Stimulated activated CD4-positive, alpha-beta T cell treated with anti-CD3 and anti-CD28 coated beads, TNF-alpha, amount 100 ng/mL, for 24 hours (primary cell): ENCODE data around the gene TCP1.
"Not testable (repeated sequence)": the region's sequence is repeated elsewhere in the genome, so short reads cannot be mapped to it uniquely, and the experiment has no call there.

Experiments
- DNase-seq, 3 experiments: peaks; one replicate each; pipeline ENCODE4 v3.0.0-alpha.2; 2020; ENCODE audit warnings: low read depth in 3 of 3

The TCP1 gene

DNA sequence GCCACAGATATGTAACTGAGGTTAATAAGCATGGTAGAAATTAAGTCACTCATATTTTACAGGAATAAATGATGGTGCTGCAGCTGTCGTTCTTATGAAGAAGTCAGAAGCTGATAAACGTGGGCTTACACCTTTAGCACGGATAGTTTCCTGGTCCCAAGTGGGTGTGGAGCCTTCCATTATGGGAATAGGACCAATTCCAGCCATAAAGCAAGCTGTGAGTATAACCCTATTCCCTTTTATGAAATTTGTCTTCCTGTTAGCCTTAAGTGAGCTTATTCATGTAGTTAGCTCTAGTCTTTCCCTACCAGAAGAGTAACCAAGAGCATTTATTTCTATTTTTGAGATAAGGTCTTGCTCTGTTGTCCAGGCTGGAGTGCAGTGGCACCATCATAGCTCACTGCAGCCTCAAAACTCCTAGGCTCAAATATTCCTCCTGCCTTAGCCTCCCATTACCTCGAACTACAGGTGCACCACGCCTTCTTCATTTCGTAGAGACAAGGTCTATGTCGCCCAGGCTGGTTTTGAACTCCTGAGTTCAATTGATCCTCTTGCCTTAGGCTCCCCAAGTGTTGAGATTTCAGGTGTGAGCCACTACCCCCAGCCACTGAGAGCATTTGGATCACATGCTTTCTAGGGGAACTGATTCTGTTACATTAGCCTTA lies 12.0 kb downstream of the TCP1 start:
- no peak for DNase-seq

DNA sequence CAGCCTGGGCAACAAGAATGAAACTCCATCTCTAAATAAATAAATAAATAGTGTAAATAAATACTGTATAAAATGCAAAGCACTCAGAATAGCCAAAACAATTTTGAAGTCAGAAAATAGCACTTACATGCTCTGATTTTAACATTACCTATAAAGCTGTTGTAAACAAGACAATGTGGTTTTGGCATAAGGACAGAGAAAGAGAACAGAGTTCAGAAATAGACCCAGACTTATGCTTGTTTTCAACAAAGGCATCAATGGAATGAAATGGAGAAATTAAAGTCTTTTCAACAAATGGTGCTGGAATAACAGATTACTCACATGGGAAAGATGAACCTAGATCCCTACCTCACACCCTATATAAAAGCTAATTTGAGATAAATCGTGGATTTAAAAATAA lies 17.2 kb downstream of the TCP1 start:
- no peak for DNase-seq

DNA sequence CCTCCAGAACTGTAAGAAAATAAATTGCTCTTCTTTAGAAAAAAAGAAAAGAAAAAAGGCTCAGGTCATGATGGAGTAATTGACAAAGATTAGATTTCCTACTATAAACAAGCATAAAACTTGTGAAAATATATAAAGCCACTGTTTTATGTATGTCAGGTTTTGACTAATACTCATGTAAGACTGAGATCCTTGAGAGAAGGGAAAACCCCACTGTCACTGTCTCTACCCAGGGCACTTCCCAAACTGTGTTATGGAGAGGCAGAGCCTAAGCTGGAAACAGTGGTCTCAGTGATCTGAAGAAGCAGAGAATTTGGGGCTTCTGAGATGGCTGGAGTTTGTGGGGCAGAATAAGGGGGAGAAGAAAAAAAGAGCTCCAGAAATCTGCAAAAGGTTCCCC lies 19.9 kb downstream of the TCP1 start:
- DNase-seq, result no peak

- no peak for DNase-seq
Measured at GRCh38 chr6:159766906-159767305, 22.5 kb downstream of the TCP1 start.

DNA sequence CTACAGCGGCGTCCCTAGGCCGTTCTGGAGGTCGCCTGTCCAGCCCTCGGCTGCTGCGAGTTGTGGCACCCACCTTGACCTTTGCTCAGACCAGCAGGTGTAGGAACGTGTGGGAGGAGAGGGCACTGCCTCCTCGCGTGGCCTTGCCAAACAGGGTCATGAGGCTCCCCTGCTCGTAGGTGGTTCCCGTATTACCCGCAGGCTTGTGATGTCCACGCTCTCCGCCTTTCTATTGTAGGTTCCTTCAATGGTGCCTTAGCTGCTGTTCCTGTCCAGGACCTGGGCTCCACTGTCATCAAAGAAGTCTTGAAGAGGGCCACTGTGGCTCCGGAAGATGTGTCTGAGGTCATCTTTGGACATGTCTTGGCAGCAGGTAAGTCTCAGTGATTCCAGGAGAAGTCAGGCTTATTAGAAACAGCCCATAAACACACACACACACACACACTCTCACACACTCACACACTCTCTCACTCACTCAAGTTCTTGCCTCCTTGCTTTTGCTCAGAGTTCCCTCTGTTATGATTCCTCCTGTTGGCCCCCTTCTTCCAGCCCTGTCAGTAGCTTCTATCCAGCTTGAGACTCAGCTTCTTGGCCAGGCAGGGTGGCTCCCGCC lies 26.6 kb downstream of the TCP1 start:
- DNase-seq, result no peak

- DNase-seq, result peak; percentile 86 to 92 (median 87)
Measured at GRCh38 chr6:159761873-159762680, 27.3 kb downstream of the TCP1 start, which contains the start of gene ACAT2. Gene ACAT2 (plus strand): TSS chr6:159762045. CDS start chr6:159762088, 43 bp downstream.

- DNase-seq, result peak in 2 of 3 experiments; percentile 11 to 17
Measured at GRCh38 chr6:159761129-159761872, 28.1 kb downstream of the TCP1 start.

DNA sequence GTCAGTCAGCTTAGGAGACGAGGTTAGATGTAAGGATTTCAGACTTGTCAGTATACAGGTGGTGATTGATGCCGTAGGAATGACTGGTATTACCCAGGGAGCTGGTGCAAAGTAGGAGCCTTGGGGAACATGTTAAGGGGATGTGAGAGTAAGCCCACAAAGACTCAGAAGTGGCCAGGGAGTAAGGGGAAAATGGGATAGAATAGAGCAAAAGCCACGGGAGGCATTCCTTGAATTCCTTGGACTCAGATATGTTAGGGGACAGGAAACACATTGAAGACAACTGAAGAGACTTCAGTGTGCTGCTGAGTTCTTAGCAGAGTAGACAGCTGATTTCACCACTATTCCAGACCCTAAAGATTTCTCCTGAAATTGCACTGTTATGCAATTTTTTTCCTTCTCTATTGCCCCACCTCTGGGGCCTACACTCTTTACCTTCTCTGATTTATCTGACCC lies 28.8 kb downstream of the TCP1 start:
- DNase-seq, result no peak

- no peak for DNase-seq
Measured at GRCh38 chr6:159759645-159760044, 29.8 kb downstream of the TCP1 start.

- no peak for DNase-seq
Measured at GRCh38 chr6:159758031-159759001, 31.1 kb downstream of the TCP1 start.

- DNase-seq, result no peak
Measured at GRCh38 chr6:159756508-159756907, 32.9 kb downstream of the TCP1 start.

GRCh38 chr6:159754959-159755914 lies 34.2 kb downstream of the TCP1 start:
- DNase-seq, result no peak

GRCh38 chr6:159754401-159754800 lies 35.0 kb downstream of the TCP1 start:
- no peak for DNase-seq

GRCh38 chr6:159753081-159753872 lies 36.1 kb downstream of the TCP1 start:
- DNase-seq, result no peak

DNA sequence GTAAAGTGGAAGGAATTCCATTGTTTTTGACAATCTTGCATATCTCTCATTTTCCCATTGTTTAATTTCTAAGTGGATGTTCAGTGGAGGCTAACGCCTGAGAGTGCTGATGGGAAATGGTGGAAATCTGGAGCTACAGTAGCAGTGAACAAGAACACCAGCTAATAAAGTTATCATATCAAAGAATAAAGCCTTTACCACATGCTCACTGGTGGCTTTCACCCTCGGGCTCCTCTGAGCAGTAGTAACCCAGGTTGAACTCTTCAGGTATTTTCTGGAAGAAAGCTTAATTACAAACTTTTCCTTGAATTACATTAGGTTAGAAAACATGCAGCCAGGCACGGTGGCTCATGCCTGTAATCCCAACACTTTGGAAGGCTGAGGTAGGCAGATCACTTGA lies 38.0 kb downstream of the TCP1 start:
- DNase-seq, result no peak

- not testable (repeated sequence) for DNase-seq
Measured at GRCh38 chr6:159748127-159748526, 41.3 kb downstream of the TCP1 start.

DNA sequence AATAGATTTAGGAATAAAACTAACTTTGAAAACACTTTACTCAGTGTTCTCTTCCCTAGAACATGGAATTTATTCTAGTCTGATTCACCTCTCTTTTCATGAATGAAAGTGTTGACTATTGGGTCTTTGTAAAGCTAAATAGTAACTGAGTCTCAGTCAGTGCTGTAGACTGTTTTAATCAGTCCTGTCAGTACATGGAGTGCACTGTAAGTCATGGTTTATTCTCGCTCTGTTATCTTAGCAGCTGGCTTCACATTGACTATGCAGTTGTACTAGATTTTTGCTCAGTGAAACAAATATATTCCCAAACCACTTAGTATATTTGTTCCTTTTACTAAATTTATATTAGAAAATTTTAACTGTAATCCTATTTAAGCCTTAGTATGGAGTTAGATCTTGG lies 42.6 kb downstream of the TCP1 start:
- no peak for DNase-seq

GRCh38 chr6:159745081-159745480 lies 44.3 kb downstream of the TCP1 start:
- no peak for DNase-seq

- DNase-seq, result no peak
Measured at GRCh38 chr6:159742165-159742564, 47.2 kb downstream of the TCP1 start.
